Activated CD4-positive, alpha-beta memory T cell treated with anti-CD3 and anti-CD28 coated beads for 36 hours (primary cell): ENCODE measurements around the gene OSCP1. TPM values are rescaled to one million over a fixed set of nuclear protein-coding genes. Genes with fewer than 3 reads are reported as not detected.

ENCODE experiments used
- CTCF ChIA-PET: fragments of 350-600 bp; sonication (Branson Sonifier 250); formaldehyde crosslinking; loops from one replicate; lab custom pipeline; 2021; ENCODE audit warnings: antibody characterized with exemption, inconsistent platforms; lab: Charles Lee
- POLR2A ChIA-PET: fragments of 350-600 bp; sonication (Branson Sonifier 250); formaldehyde crosslinking; loops from one replicate; lab custom pipeline; 2021; ENCODE audit warnings: antibody characterized with exemption; lab: Charles Lee
- DNase-seq: peaks from one replicate; pipeline ENCODE4 v3.0.0-alpha.2; 2020
- H3K27ac Mint-ChIP-seq: one replicate; pipeline ENCODE4 v1.8.0; 2021; ENCODE audit warnings: mixed read lengths
- H3K27me3 Mint-ChIP-seq: one replicate; pipeline ENCODE4 v1.8.0; 2021; ENCODE audit warnings: mixed read lengths
- H3K36me3 Mint-ChIP-seq: one replicate; pipeline ENCODE4 v1.8.0; 2021; ENCODE audit warnings: mixed read lengths
- H3K4me1 Mint-ChIP-seq: one replicate; pipeline ENCODE4 v1.8.0; 2021; ENCODE audit warnings: low read depth, mixed read lengths
- H3K4me3 Mint-ChIP-seq: one replicate; pipeline ENCODE4 v1.8.0; 2021; ENCODE audit warnings: mild to moderate bottlenecking, mixed read lengths
- H3K9me3 Mint-ChIP-seq: one replicate; pipeline ENCODE4 v1.8.0; 2021; ENCODE audit warnings: mixed read lengths
- intact Hi-C: fragments of 100-400 bp; cut with micrococcal nuclease; formaldehyde crosslinking; loops from one replicate; pipeline ENCODE4 v1.15.1; 2023
- total RNA-seq, 2 experiments: library from RNA; stranded (reverse); gene quantifications; one replicate each; pipeline ENCODE4 v1.2.3, GENCODE V29; 2021

OSCP1 gene
- total RNA-seq, 2 experiments from 2014 or later = 1.8 to 2.7 TPM

GRCh38 chr1:36380143-36380619 lies 70.1 kb downstream of the OSCP1 start:
- Mint-ChIP-seq H3K9me3 (no peaks in the 10 kb centered on the region), H3K27ac (peak overlapping the region; percentile 43), H3K4me1 (peaks cover 77% of the 10 kb centered on the region), H3K27me3 (no peaks in the 10 kb centered on the region), H3K36me3 (peaks cover 11% of the 10 kb centered on the region), H3K4me3 (no peak overlapping the region)
- DNase-seq = no peak
- POLR2A ChIA-PET = no interaction called here
- CTCF ChIA-PET = interaction anchor here (1.2 to 1.6 kb wide), 2 partner anchors 11 to 38 kb away, joined by 4 to 6 read pairs; no protein-coding TSS in a partner anchor
- intact Hi-C loops = no loop called here

- Mint-ChIP-seq H3K4me1 (peaks cover 80% of the 10 kb centered on the region), H3K36me3 (peaks cover 7% of the 10 kb centered on the region), H3K27me3 (no peaks in the 10 kb centered on the region), H3K27ac (peak overlapping the region; percentile 84), H3K4me3 (no peak overlapping the region), H3K9me3 (no peaks in the 10 kb centered on the region)
- POLR2A ChIA-PET = interaction anchor here (1.1 to 2.7 kb wide), 2 partner anchors 9 to 11 kb away, joined by 4 to 11 read pairs; no protein-coding TSS in a partner anchor
- CTCF ChIA-PET = interaction anchor here (0.8 to 2.3 kb wide), 2 partner anchors 9 to 10 kb away, joined by 3 to 11 read pairs; no protein-coding TSS in a partner anchor
- no peak for DNase-seq
- intact Hi-C loops = no loop called here
Observed at GRCh38 chr1:36377791-36378492, 72.3 kb downstream of the OSCP1 start.

- ChIA-PET POLR2A (interaction anchor here (0.5 kb wide), 1 partner anchor 46 kb away, joined by 3 read pairs; no protein-coding TSS in a partner anchor), CTCF (interaction anchor here (1.0 kb wide), 1 partner anchor 30 kb away, joined by 5 read pairs; no protein-coding TSS in a partner anchor)
- H3K4me1 Mint-ChIP-seq = peaks cover 60% of the 10 kb centered on the region
- no peaks in the 10 kb centered on the region for H3K9me3 Mint-ChIP-seq
- H3K36me3 Mint-ChIP-seq = peaks cover 4% of the 10 kb centered on the region
- intact Hi-C loops = no loop called here
- DNase-seq = no peak
- no peak overlapping the region for H3K4me3 Mint-ChIP-seq
- peak overlapping the region; percentile 98 for H3K27ac Mint-ChIP-seq
- H3K27me3 Mint-ChIP-seq = no peaks in the 10 kb centered on the region
Observed at GRCh38 chr1:36372617-36373016, 77.6 kb downstream of the OSCP1 start.

- DNase-seq = peak; percentile 90
- ChIA-PET POLR2A (interaction anchor here (1.0 to 2.2 kb wide), 3 partner anchors 17 to 88 kb away, joined by 3 to 11 read pairs (median 4); partner anchors contain the start of genes SH3D21 and STK40), CTCF (interaction anchor here (0.6 to 6.6 kb wide), 30 partner anchors 8 to 278 kb away, joined by 3 to 66 read pairs (median 6); partner anchors contain the start of genes LSM10, OSCP1, SH3D21 and STK40)
- intact Hi-C loops = loop anchor here (2.0 kb wide), 2 partner anchors 26 to 220 kb away; partner anchors contain the start of gene TRAPPC3
- Mint-ChIP-seq H3K9me3 (no peaks in the 10 kb centered on the region), H3K4me1 (peaks cover 67% of the 10 kb centered on the region), H3K36me3 (no peaks in the 10 kb centered on the region), H3K27ac (peak overlapping the region; percentile 62), H3K4me3 (no peak overlapping the region), H3K27me3 (no peaks in the 10 kb centered on the region)
Observed at GRCh38 chr1:36369061-36369861, 81.0 kb downstream of the OSCP1 start.

Other genes with a start within 250 kb of the OSCP1 start
- gene THRAP3, start 226.0 kb downstream of the OSCP1 start, total RNA-seq = 100 to 1,000 TPM; 135 to 138 TPM
- 10 to 100 TPM; 16.9 to 18.1 TPM for gene SH3D21, start 144.1 kb downstream of the OSCP1 start, total RNA-seq
- gene EVA1B, start 126.8 kb downstream of the OSCP1 start, total RNA-seq = 10 to 100 TPM; 11.6 to 12.8 TPM
- 10 to 100 TPM; 57.3 to 57.4 TPM for gene STK40, start 64.5 kb downstream of the OSCP1 start, total RNA-seq
- gene LSM10, start 52.5 kb downstream of the OSCP1 start, total RNA-seq = 10 to 100 TPM; 46.0 to 47.0 TPM
- gene MRPS15, start 13.9 kb upstream of the OSCP1 start, total RNA-seq = 100 to 1,000 TPM; 113 to 115 TPM
- gene CSF3R, start 32.5 kb upstream of the OSCP1 start, total RNA-seq = not detected